MCF 10A (cell line): Measurements from ENCODE around the gene STAC. TPM values are rescaled to one million over a fixed set of nuclear protein-coding genes. Genes with fewer than 3 reads are reported as not detected.
A peak's percentile ranks its signal among the peaks of the same experiment; 100 is the strongest.
"Not testable (repeated sequence)": the region's sequence is repeated elsewhere in the genome, so short reads cannot be mapped to it uniquely, and the experiment has no call there.

Experiments used
- BruUV-seq: library from RNA; stranded (reverse); fragments of 400-500 nt; replicated peaks from 2 replicates; lab custom pipeline; 2021; lab: Mats Ljungman, UMichigan
- CTCF ChIA-PET: fragments of 300-600 bp; sonication (Branson Sonifier 250); formaldehyde crosslinking; extraction: SDS; loops from one replicate; lab custom pipeline; 2021; ENCODE audit warnings: antibody characterized with exemption, inconsistent platforms; lab: Yijun Ruan, JAX
- POLR2A ChIA-PET: fragments of 300-600, 350-650 bp; sonication (Branson Sonifier 250); formaldehyde crosslinking; extraction: SDS; loops from one replicate; lab custom pipeline; 2020; ENCODE audit warnings: antibody characterized with exemption, inconsistent platforms; lab: Yijun Ruan, JAX
- DNase-seq: peaks from one replicate; pipeline ENCODE4 v3.0.0-alpha.2; 2018; ENCODE audit not compliant: unreplicated experiment
- H3K27ac Mint-ChIP-seq: one replicate; pipeline ENCODE4 v1.8.0; 2022; ENCODE audit warnings: mild to moderate bottlenecking, low read depth, mixed read lengths; ENCODE audit not compliant: unreplicated experiment
- H3K27me3 Mint-ChIP-seq: one replicate; pipeline ENCODE4 v1.8.0; 2022; ENCODE audit warnings: mixed read lengths; ENCODE audit not compliant: insufficient read depth, unreplicated experiment
- H3K36me3 Mint-ChIP-seq: one replicate; pipeline ENCODE4 v1.8.0; 2022; ENCODE audit warnings: mild to moderate bottlenecking, moderate library complexity, mixed read lengths; ENCODE audit not compliant: insufficient read depth, unreplicated experiment
- H3K4me1 Mint-ChIP-seq: one replicate; pipeline ENCODE4 v1.8.0; 2022; ENCODE audit warnings: mixed read lengths; ENCODE audit not compliant: insufficient read depth, unreplicated experiment
- H3K4me3 Mint-ChIP-seq: one replicate; pipeline ENCODE4 v1.8.0; 2022; ENCODE audit warnings: mild to moderate bottlenecking, moderate library complexity, mixed read lengths; ENCODE audit not compliant: unreplicated experiment
- H3K9me3 Mint-ChIP-seq: one replicate; pipeline ENCODE4 v1.8.0; 2022; ENCODE audit warnings: mixed read lengths; ENCODE audit not compliant: unreplicated experiment
- intact Hi-C: fragments of 100-400 bp; cut with micrococcal nuclease; formaldehyde crosslinking; loops from 2 replicates; pipeline ENCODE4 v1.14.1; 2022
- total RNA-seq: library from RNA; stranded (reverse); gene quantifications from 2 replicates; pipeline ENCODE4 v1.2.3, GENCODE V29; 2022
- TF ChIP-seq, protein P1 (sequence below): fragments of 200-600 bp; IDR thresholded peaks from one replicate; pipeline ENCODE4 v1.8.0; 2022; ENCODE audit warnings: antibody characterized with exemption, mild to moderate bottlenecking; ENCODE audit not compliant: unreplicated experiment

STAC gene
- total RNA-seq, 1 experiment from 2014 or later = 1.1 TPM

DNA sequence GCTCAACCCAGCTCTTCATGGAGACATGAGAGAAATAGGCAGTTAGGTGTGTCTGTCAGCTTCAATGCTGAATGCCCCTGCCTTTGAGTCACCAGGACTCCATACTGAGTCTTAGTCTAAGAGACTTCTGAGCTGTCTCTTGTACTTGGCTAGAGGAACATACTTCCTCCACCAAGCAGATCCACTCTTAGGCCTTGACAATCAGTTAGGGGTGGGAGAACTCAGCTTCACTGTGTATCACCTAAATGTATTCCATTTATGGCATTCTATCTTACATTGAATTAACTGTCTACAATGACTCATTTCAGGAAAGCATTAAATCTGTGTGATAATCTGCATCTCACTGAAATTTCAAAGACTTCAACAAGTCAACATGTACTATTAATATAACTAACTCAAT, 66.0 kb downstream of the STAC start:
- no peak for DNase-seq
- POLR2A ChIA-PET = interaction anchor here (0.7 kb wide), 1 partner anchor 10 kb away, joined by 3 read pairs; no protein-coding TSS in a partner anchor

DNA sequence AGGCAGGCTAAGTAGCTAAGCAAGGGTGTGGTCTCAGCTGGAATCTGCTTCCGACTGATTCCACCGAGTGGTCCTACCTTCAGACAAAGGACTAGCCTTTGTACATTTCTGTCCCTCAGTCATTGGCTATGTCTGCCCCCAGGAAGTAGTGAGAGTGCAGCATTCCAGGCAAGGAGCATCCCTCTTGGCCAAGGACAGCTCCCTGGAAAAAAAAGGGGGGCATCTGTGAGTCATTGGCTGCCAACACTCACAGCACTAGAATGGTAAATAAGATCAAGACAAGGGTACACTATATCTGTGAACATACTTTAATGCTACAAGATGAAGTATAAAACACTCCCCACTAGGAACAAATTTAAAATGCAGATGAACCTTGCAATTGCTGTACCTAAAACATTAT, 66.8 kb downstream of the STAC start:
- no peaks in the 10 kb centered on the region for H3K27me3 Mint-ChIP-seq
- H3K4me1 Mint-ChIP-seq = peaks cover 17% of the 10 kb centered on the region
- no peak overlapping the region for H3K4me3 Mint-ChIP-seq
- TF ChIP-seq, protein P1, sequence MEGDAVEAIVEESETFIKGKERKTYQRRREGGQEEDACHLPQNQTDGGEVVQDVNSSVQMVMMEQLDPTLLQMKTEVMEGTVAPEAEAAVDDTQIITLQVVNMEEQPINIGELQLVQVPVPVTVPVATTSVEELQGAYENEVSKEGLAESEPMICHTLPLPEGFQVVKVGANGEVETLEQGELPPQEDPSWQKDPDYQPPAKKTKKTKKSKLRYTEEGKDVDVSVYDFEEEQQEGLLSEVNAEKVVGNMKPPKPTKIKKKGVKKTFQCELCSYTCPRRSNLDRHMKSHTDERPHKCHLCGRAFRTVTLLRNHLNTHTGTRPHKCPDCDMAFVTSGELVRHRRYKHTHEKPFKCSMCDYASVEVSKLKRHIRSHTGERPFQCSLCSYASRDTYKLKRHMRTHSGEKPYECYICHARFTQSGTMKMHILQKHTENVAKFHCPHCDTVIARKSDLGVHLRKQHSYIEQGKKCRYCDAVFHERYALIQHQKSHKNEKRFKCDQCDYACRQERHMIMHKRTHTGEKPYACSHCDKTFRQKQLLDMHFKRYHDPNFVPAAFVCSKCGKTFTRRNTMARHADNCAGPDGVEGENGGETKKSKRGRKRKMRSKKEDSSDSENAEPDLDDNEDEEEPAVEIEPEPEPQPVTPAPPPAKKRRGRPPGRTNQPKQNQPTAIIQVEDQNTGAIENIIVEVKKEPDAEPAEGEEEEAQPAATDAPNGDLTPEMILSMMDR = no peak
- CTCF ChIA-PET = no interaction called here
- H3K9me3 Mint-ChIP-seq = no peaks in the 10 kb centered on the region
- BruUV-seq = no TSS peak
- POLR2A ChIA-PET = no interaction called here
- intact Hi-C loops = no loop called here
- no peaks in the 10 kb centered on the region for H3K36me3 Mint-ChIP-seq
- peak; percentile 2 for DNase-seq
- no peak overlapping the region for H3K27ac Mint-ChIP-seq

More for the DNA sequence above, 66.0 kb downstream of the STAC start:
- TF ChIP-seq, protein P1 = no peak
- BruUV-seq = no TSS peak
- Mint-ChIP-seq H3K27ac (peak overlapping the region; percentile 94), H3K9me3 (no peaks in the 10 kb centered on the region), H3K4me3 (no peak overlapping the region), H3K36me3 (no peaks in the 10 kb centered on the region), H3K4me1 (peaks cover 17% of the 10 kb centered on the region), H3K27me3 (no peaks in the 10 kb centered on the region)
- intact Hi-C loops = no loop called here
- CTCF ChIA-PET = interaction anchor here (0.6 kb wide), 1 partner anchor 158 kb away, joined by 4 read pairs; no protein-coding TSS in a partner anchor

DNA sequence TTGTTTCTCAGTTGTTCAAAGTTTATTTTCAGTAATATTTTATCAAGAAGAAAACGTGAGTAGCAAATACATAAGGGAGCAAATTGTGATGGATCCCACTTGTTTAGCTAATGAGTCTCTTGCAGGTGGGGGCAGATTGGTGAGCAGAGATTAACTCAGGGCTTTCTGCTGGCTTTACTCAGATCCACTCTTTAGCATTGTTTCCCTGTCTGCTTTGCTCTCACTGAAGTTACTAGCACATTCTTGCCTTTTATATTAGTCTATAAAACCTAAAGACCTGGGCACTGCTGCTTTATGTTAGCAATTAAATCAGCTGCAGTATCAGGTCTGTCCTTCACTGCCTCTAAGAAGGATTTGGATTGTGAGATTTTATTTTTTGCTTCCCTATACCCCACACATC, 71.5 kb downstream of the STAC start:
- no peak for DNase-seq
- no TSS peak for BruUV-seq
- intact Hi-C loops = no loop called here
- Mint-ChIP-seq H3K36me3 (no peaks in the 10 kb centered on the region), H3K4me3 (no peak overlapping the region), H3K4me1 (no peaks in the 10 kb centered on the region), H3K9me3 (no peaks in the 10 kb centered on the region), H3K27me3 (no peaks in the 10 kb centered on the region), H3K27ac (no peak overlapping the region)
- POLR2A ChIA-PET = no interaction called here
- CTCF ChIA-PET = interaction anchor here (0.6 to 0.7 kb wide), 2 partner anchors 10 to 73 kb away, joined by 3 to 4 read pairs; no protein-coding TSS in a partner anchor
- TF ChIP-seq, protein P1 = no peak

DNA sequence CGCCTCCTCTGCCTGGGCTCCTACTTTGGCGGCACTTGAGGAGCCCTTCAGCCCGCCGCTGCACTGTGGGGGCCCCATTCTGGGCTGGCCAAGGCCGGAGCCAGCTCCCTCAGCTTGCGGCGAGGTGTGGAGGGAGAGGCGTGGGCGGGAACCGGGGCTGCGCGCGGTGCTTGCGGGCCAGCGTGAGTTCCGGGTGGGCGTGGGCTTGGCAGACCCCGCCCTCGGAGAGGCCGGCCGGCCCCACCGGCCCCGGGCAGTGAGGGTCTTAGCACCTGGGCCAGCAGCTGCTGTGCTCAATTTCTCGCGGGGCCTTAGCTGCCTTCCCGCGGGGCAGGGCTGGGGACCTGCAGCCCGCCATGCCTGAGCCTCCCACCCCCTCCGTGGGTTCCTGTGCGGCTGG, 72.9 kb downstream of the STAC start:
- POLR2A ChIA-PET, H3K4me3 Mint-ChIP-seq, DNase-seq, BruUV-seq, H3K9me3 Mint-ChIP-seq, H3K36me3 Mint-ChIP-seq, CTCF ChIA-PET, intact Hi-C loops, H3K27ac Mint-ChIP-seq, H3K4me1 Mint-ChIP-seq, H3K27me3 Mint-ChIP-seq: not testable (repeated sequence)

DNA sequence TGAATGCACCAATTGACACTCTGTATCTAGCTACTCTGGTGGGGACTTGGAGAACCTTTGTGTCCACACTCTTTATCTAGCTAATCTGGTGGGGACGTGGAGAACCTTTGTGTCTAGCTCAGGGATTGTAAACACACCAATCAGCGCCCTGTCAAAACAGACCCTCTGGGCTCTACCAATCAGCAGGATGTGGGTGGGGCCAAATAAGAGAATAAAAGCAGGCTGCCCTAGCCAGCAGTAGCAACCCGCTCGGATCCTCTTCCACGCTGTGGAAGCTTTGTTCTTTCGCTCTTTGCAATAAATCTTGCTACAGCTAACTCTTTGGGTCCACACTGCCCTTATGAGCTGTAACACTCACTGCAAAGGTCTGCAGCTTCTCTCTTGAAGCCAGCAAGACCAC, 73.6 kb downstream of the STAC start:
- H3K4me1 Mint-ChIP-seq, POLR2A ChIA-PET, intact Hi-C loops, DNase-seq, H3K4me3 Mint-ChIP-seq, H3K27me3 Mint-ChIP-seq, BruUV-seq, H3K9me3 Mint-ChIP-seq, H3K36me3 Mint-ChIP-seq, H3K27ac Mint-ChIP-seq, CTCF ChIA-PET: not testable (repeated sequence)
